ENCODE results near the gene VMP1.

Gene VMP1

DNA sequence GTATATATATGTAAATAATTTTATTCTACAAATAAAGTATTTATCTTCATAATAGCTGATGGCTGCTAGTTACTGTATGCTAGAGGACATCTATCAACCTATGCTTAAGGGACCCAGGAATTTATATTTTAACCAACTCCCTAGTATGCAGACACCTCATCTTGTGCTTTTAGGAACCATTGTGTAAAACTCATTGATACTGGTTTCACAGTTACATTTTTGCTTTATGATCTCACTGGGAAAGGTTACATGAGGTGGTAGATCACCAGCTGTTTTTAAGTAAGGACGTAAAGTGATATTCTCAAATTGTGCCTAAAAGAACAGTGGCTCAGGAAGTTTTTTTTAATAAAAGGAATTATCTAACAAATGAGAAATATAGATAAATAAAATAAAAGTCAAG lies 56.4 kb downstream of the VMP1 start:
- no peak for DNase-seq (ENCODE audit: low read depth)

DNA sequence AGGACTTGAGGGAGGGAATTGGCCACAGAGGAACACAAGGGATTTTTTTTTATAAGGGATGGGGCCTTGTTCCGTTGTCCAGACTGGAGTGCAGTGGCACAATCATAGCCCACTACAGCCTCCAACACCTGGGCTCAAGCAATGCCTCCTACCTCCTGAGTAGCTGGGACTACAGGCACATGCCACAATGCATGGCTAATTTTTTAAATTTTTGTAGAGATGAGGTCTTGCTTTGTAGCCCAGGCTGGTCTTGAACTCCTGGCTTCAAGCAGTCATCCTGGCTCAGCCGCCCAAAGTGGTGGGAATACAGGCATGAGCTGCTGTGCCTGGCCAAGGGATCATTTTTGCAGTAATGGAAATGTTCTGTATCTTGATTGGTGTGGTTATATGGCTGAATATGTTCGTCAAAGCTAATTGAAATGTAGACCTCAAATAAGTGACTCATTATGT lies 56.9 kb downstream of the VMP1 start:
- DNase-seq (ENCODE audit: low read depth): no peak
- TF ChIP-seq, protein P1, sequence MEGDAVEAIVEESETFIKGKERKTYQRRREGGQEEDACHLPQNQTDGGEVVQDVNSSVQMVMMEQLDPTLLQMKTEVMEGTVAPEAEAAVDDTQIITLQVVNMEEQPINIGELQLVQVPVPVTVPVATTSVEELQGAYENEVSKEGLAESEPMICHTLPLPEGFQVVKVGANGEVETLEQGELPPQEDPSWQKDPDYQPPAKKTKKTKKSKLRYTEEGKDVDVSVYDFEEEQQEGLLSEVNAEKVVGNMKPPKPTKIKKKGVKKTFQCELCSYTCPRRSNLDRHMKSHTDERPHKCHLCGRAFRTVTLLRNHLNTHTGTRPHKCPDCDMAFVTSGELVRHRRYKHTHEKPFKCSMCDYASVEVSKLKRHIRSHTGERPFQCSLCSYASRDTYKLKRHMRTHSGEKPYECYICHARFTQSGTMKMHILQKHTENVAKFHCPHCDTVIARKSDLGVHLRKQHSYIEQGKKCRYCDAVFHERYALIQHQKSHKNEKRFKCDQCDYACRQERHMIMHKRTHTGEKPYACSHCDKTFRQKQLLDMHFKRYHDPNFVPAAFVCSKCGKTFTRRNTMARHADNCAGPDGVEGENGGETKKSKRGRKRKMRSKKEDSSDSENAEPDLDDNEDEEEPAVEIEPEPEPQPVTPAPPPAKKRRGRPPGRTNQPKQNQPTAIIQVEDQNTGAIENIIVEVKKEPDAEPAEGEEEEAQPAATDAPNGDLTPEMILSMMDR (IDR thresholded peaks at IDR 0.05; ENCODE audit: low read depth, low read length): no peak
- TF ChIP-seq, protein P2, sequence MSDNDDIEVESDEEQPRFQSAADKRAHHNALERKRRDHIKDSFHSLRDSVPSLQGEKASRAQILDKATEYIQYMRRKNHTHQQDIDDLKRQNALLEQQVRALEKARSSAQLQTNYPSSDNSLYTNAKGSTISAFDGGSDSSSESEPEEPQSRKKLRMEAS (IDR thresholded peaks at IDR 0.05; ENCODE audit: low read depth, low read length): no peak
- TF ChIP-seq MYC (IDR thresholded peaks at IDR 0.05; ENCODE audit: low read depth, low read length) (no peak), POLR2A (IDR thresholded peaks at IDR 0.05; ENCODE audit: extremely low read depth, insufficient read length) (no peak)
- no peak overlapping the region for H3K4me3 ChIP-seq (ENCODE audit: low read depth, low read length)

More for the DNA sequence above, 56.4 kb downstream of the VMP1 start:
- no peak overlapping the region for H3K4me3 ChIP-seq (ENCODE audit: low read depth, low read length)
- no peak for TF ChIP-seq POLR2A (IDR thresholded peaks at IDR 0.05; ENCODE audit: extremely low read depth, insufficient read length)
- TF ChIP-seq MYC (IDR thresholded peaks at IDR 0.05; ENCODE audit: low read depth, low read length): no peak
- TF ChIP-seq, protein P1 (IDR thresholded peaks at IDR 0.05; ENCODE audit: low read depth, low read length): no peak
- TF ChIP-seq, protein P2 (IDR thresholded peaks at IDR 0.05; ENCODE audit: low read depth, low read length): no peak

DNA sequence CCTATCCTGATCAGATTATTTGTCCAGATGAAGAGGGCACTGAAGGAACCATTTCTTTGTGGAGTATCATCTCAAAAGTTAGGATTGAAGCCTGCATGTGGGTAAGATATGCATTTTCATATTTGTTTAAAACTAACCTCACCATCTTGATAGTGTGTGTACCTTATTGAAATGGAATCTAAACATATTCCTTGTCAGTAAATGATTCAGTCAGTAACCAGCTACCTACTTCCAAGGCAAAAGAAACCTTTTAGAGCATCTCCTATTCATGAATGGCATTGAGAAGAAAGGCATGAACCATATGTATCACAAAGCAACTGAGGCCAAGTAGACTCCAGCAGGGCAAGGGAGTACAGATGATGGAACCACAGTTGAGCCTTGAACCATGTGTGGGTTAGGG lies 57.6 kb downstream of the VMP1 start:
- H3K4me3 ChIP-seq (ENCODE audit: low read depth, low read length): no peak overlapping the region
- no peak for TF ChIP-seq POLR2A (IDR thresholded peaks at IDR 0.05; ENCODE audit: extremely low read depth, insufficient read length)
- TF ChIP-seq MYC (IDR thresholded peaks at IDR 0.05; ENCODE audit: low read depth, low read length): no peak
- TF ChIP-seq, protein P2 (IDR thresholded peaks at IDR 0.05; ENCODE audit: low read depth, low read length): no peak
- TF ChIP-seq, protein P1 (IDR thresholded peaks at IDR 0.05; ENCODE audit: low read depth, low read length): no peak
- no peak for DNase-seq (ENCODE audit: low read depth)

DNA sequence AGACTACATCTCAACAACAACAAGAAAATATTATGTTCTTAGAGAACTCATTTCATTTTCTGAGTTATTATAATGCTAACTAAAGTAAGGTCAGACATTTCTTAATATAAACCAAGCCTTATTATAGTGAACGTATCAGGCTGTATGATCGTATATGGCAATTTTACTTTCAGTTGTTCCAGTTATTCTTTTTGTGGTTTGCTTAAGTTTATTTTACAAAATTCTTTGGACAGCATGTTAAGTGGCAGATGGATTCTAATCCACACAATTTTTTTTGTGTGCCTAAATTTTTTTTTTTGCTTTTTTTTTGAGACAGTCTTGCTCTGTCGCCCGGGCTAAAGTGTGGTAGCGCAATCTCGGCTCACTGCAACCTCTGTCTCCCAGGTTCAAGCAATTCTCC lies 59.0 kb downstream of the VMP1 start:
- H3K4me3 ChIP-seq (ENCODE audit: low read depth, low read length): no peak overlapping the region
- no peak for DNase-seq (ENCODE audit: low read depth)
- TF ChIP-seq, protein P2 (IDR thresholded peaks at IDR 0.05; ENCODE audit: low read depth, low read length): no peak
- TF ChIP-seq MYC (IDR thresholded peaks at IDR 0.05; ENCODE audit: low read depth, low read length): no peak
- TF ChIP-seq POLR2A (IDR thresholded peaks at IDR 0.05; ENCODE audit: extremely low read depth, insufficient read length): no peak
- TF ChIP-seq, protein P1 (IDR thresholded peaks at IDR 0.05; ENCODE audit: low read depth, low read length): no peak

DNA sequence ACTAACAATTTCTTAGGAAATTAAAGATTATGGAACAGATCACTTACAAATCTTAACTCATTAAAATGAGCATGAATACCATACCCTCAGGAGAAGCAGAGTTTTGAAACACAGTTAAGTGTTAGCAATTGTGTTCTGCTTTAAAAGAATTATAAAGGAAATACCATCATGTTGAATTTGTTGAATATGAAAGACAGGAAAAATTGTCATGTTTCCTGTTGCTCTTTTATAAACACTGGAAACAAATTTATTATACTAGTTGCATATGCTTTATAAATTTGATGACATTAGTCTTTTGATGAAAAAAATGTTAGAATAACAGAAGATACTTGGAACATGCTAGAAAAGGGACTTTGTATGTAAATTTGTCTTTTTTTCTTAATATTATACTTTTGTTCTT lies 59.7 kb downstream of the VMP1 start:
- TF ChIP-seq POLR2A (IDR thresholded peaks at IDR 0.05; ENCODE audit: extremely low read depth, insufficient read length) (no peak), MYC (IDR thresholded peaks at IDR 0.05; ENCODE audit: low read depth, low read length) (no peak)
- TF ChIP-seq, protein P2 (IDR thresholded peaks at IDR 0.05; ENCODE audit: low read depth, low read length): no peak
- TF ChIP-seq, protein P1 (IDR thresholded peaks at IDR 0.05; ENCODE audit: low read depth, low read length): no peak
- no peak overlapping the region for H3K4me3 ChIP-seq (ENCODE audit: low read depth, low read length)
- DNase-seq (ENCODE audit: low read depth): no peak

All from NB4 (cell line).